GM23338 (cell line): ENCODE measurements around the gene CDH4. TPM values are rescaled to one million over a fixed set of nuclear protein-coding genes. Genes with fewer than 3 reads are reported as not detected.

ENCODE experiments used
- ATAC-seq: fragments of 200-7000 bp; cut with Tn5 transposase; 3 replicates; pipeline ENCODE4 v1.9.1; 2020
- DNase-seq: peaks from one replicate; pipeline ENCODE4 v3.0.0-alpha.2; 2015; ENCODE audit warnings: low spot score
- H2AFZ ChIP-seq: fragments of 200-600 bp; sonication (generic); 2 replicates; pipeline ENCODE4 v1.8.0; 2016; ENCODE audit warnings: antibody characterized with exemption, mild to moderate bottlenecking, moderate library complexity
- H3F3A ChIP-seq: fragments of 200-600 bp; sonication (generic); replicated peaks from 2 replicates; pipeline ENCODE4 v1.8.0; 2017; ENCODE audit warnings: antibody characterized with exemption, mixed run types, low read depth
- H3K27ac ChIP-seq: fragments of 200-600 bp; sonication (generic); 2 replicates; pipeline ENCODE4 v1.6.1; 2016; ENCODE audit warnings: low read depth
- H3K27me3 ChIP-seq: fragments of 200-600 bp; sonication (generic); 2 replicates; pipeline ENCODE4 v1.8.0; 2016; ENCODE audit warnings: mild to moderate bottlenecking, mixed run types, moderate library complexity; ENCODE audit not compliant: insufficient read depth
- H3K36me3 ChIP-seq: fragments of 200-600 bp; sonication (generic); 2 replicates; pipeline ENCODE4 v1.8.0; 2016; ENCODE audit warnings: mild to moderate bottlenecking; ENCODE audit not compliant: insufficient read depth
- H3K4me1 ChIP-seq: fragments of 200-600 bp; sonication (generic); 2 replicates; pipeline ENCODE4 v1.8.0; 2016; ENCODE audit warnings: mild to moderate bottlenecking, moderate library complexity; ENCODE audit not compliant: insufficient read depth
- H3K4me2 ChIP-seq: fragments of 200-600 bp; sonication (generic); 2 replicates; pipeline ENCODE4 v1.7.1; 2017; ENCODE audit warnings: mixed run types
- H3K4me3 ChIP-seq: fragments of 200-600 bp; sonication (generic); 2 replicates; pipeline ENCODE4 v1.6.1; 2016; ENCODE audit warnings: mixed run types
- H3K79me2 ChIP-seq: fragments of 200-600 bp; sonication (generic); replicated peaks from 2 replicates; pipeline ENCODE4 v1.8.0; 2017; ENCODE audit warnings: mild to moderate bottlenecking; ENCODE audit not compliant: insufficient read depth
- H3K9me2 ChIP-seq: fragments of 200-600 bp; sonication (generic); 2 replicates; pipeline ENCODE4 v1.8.0; 2017; ENCODE audit not compliant: insufficient read depth
- H4K20me1 ChIP-seq: fragments of 200-600 bp; sonication (generic); replicated peaks from 2 replicates; pipeline ENCODE4 v1.8.0; 2017; ENCODE audit warnings: mild to moderate bottlenecking; ENCODE audit not compliant: insufficient read depth
- H3K27ac Mint-ChIP-seq: 2 replicates; pipeline ENCODE4 v1.8.0; 2020; ENCODE audit warnings: inconsistent platforms, mild to moderate bottlenecking, moderate library complexity, mixed read lengths
- H3K27me3 Mint-ChIP-seq: 3 replicates; pipeline ENCODE4 v1.8.0; 2022; ENCODE audit warnings: low read depth, mild to moderate bottlenecking, moderate library complexity, mixed read lengths, inconsistent platforms; ENCODE audit not compliant: insufficient read depth, poor library complexity
- H3K36me3 Mint-ChIP-seq: 3 replicates; pipeline ENCODE4 v1.8.0; 2021; ENCODE audit warnings: low read depth, mild to moderate bottlenecking, inconsistent platforms, moderate library complexity, mixed read lengths
- H3K4me1 Mint-ChIP-seq: 3 replicates; pipeline ENCODE4 v1.8.0; 2020; ENCODE audit warnings: mild to moderate bottlenecking, inconsistent platforms, mixed read lengths
- H3K4me3 Mint-ChIP-seq: 3 replicates; pipeline ENCODE4 v1.8.0; 2021; ENCODE audit warnings: moderate library complexity, mild to moderate bottlenecking, inconsistent platforms, mixed read lengths
- H3K9me3 Mint-ChIP-seq: 3 replicates; pipeline ENCODE4 v1.8.0; 2020; ENCODE audit warnings: moderate library complexity, mild to moderate bottlenecking, inconsistent platforms, mixed read lengths
- CREB1 ChIP-seq: fragments of 250-450 bp; sonication (Bioruptor Pico); IDR thresholded peaks from 2 replicates; pipeline ENCODE4 v1.5.0; 2020; ENCODE audit warnings: low read depth, mild to moderate bottlenecking, moderate library complexity
- CTCF ChIP-seq, 2 experiments: fragments of 200-600 bp in 1 of 2; sonication (generic) in 1 of 2; conservative IDR thresholded peaks; 2 replicates each; pipeline versions ENCODE4 v1.5.1 to v1.6.1; 2016 to 2017; ENCODE audit warnings: antibody characterized with exemption in 2 of 2, low read depth in 2 of 2, mild to moderate bottlenecking in 2 of 2, moderate library complexity in 1 of 2
- ETS1 ChIP-seq: IDR thresholded peaks from 2 replicates; pipeline ENCODE4 v1.6.1; 2016; ENCODE audit warnings: antibody characterized with exemption
- EZH2 ChIP-seq: fragments of 200-600 bp; sonication (generic); IDR thresholded peaks from one replicate; pipeline ENCODE4 v1.8.0; 2017; ENCODE audit warnings: antibody characterized with exemption, mild to moderate bottlenecking, low read depth; ENCODE audit not compliant: unreplicated experiment
- EZH2phosphoT487 ChIP-seq: fragments of 200-600 bp; sonication (generic); IDR thresholded peaks from one replicate; pipeline ENCODE4 v1.8.1; 2018; ENCODE audit warnings: antibody characterized with exemption; ENCODE audit not compliant: unreplicated experiment
- JUNB ChIP-seq: IDR thresholded peaks from one replicate; pipeline ENCODE4 v1.6.1; 2016; ENCODE audit warnings: antibody characterized with exemption; ENCODE audit not compliant: unreplicated experiment
- NANOG ChIP-seq: IDR thresholded peaks from 2 replicates; pipeline ENCODE4 v1.6.1; 2016; ENCODE audit warnings: antibody characterized with exemption, borderline replicate concordance
- POLR2AphosphoS5 ChIP-seq: IDR thresholded peaks from 2 replicates; pipeline ENCODE4 v1.6.1; 2016; ENCODE audit warnings: antibody characterized with exemption, low read depth
- REST ChIP-seq: IDR thresholded peaks from one replicate; pipeline ENCODE4 v1.6.1; 2018; ENCODE audit warnings: antibody characterized with exemption; ENCODE audit not compliant: unreplicated experiment
- STAT1 ChIP-seq: IDR thresholded peaks from one replicate; pipeline ENCODE4 v1.6.1; 2016; ENCODE audit warnings: antibody characterized with exemption; ENCODE audit not compliant: unreplicated experiment
- ZNF114 ChIP-seq: fragments of 250-450 bp; sonication (Bioruptor Pico); IDR thresholded peaks from 2 replicates; pipeline ENCODE4 v1.5.0; 2020; ENCODE audit warnings: mild to moderate bottlenecking, moderate library complexity
- ZNF331 ChIP-seq: fragments of 250-450 bp; sonication (Bioruptor Pico); IDR thresholded peaks from 2 replicates; pipeline ENCODE4 v1.5.0; 2020; ENCODE audit warnings: low read depth, mild to moderate bottlenecking, moderate library complexity
- polyA plus RNA-seq: library from polyadenylated mRNA; unstranded; fragments of >200 nt; fragmentation: Nextera tagmentation; extraction: Ambion mirVana; gene quantifications from 2 replicates; pipeline ENCODE4 v1.2.1, GENCODE V29; 2016
- total RNA-seq: library from RNA; depleted of rRNA; stranded (reverse); fragments of >200 nt; shearing (Covaris generic); gene quantifications from 2 replicates; pipeline ENCODE4 v1.2.3, GENCODE V29; 2014

The CDH4 gene
- total and polyA plus RNA-seq, 2 experiments from 2014 or later, result 1.2 to 4.2 TPM

GRCh38 chr20:61396262-61396848, 144.3 kb downstream of the CDH4 start (continued):
- TF ChIP-seq CREB1 (CRISPR knock-in tag) (no peak), EZH2phosphoT487 (no peak), REST (no peak), EZH2 (no peak), NANOG (no peak), ZNF114 (CRISPR knock-in tag) (no peak)

- H3K9me2 ChIP-seq, result 0 out of 2 replicates have a peak, but pooled peaks cover 2% of the 10 kb centered on the region
- ATAC-seq (no peak), DNase-seq (no peak)
- H3K36me3 Mint-ChIP-seq, result no peaks in the 10 kb centered on the region; the same call in 1 of the 3 replicates
- H3K4me2 ChIP-seq, result no peak overlapping the region
- H3K27ac ChIP-seq, result no peak overlapping the region
- H3K4me3 ChIP-seq, result no peak overlapping the region
- H2AFZ ChIP-seq, result no peak overlapping the region
- H3K27ac Mint-ChIP-seq, result no peak overlapping the region
- no peaks in the 10 kb centered on the region for H3K36me3 ChIP-seq
- no peaks in the 10 kb centered on the region for H4K20me1 ChIP-seq
- no peaks in the 10 kb centered on the region for H3K27me3 ChIP-seq
- peaks cover 15% of the 10 kb centered on the region for H3K27me3 Mint-ChIP-seq
- H3K79me2 ChIP-seq, result no peaks in the 10 kb centered on the region
- H3F3A ChIP-seq, result no peaks in the 10 kb centered on the region
- H3K4me1 Mint-ChIP-seq, result peaks cover 4% of the 10 kb centered on the region; the same call in 2 of the 3 replicates
- no peak overlapping the region for H3K4me3 Mint-ChIP-seq
- H3K4me1 ChIP-seq, result no peaks in the 10 kb centered on the region
- no peaks in the 10 kb centered on the region for H3K9me3 Mint-ChIP-seq
- TF ChIP-seq EZH2phosphoT487 (no peak), CTCF (conservative IDR thresholded peaks at IDR 0.05; ENCODE audit: low read depth in 2 of 2) (no peak), ZNF331 (CRISPR knock-in tag) (no peak), POLR2AphosphoS5 (no peak), CREB1 (CRISPR knock-in tag) (no peak), ETS1 (no peak), JUNB (no peak), NANOG (no peak), EZH2 (no peak), STAT1 (no peak), ZNF114 (CRISPR knock-in tag) (no peak)
Observed at GRCh38 chr20:61397146-61397545, 145.1 kb downstream of the CDH4 start.
